Glutamatergic neuron (in vitro differentiated cells): Measurements from ENCODE around the gene FGR. TPM values are rescaled to one million over a fixed set of nuclear protein-coding genes. Genes with fewer than 3 reads are reported as not detected.
A peak's percentile ranks its signal among the peaks of the same experiment; 100 is the strongest.

ENCODE experiments used
- DNase-seq: peaks from one replicate; pipeline ENCODE4 v3.0.0; 2022
- H3K27ac Mint-ChIP-seq: one replicate; pipeline ENCODE4 v1.8.0; 2020; ENCODE audit warnings: mild to moderate bottlenecking, mixed read lengths, inconsistent platforms; ENCODE audit not compliant: unreplicated experiment
- H3K27me3 Mint-ChIP-seq: one replicate; pipeline ENCODE4 v1.8.0; 2020; ENCODE audit warnings: mild to moderate bottlenecking, moderate library complexity, mixed read lengths, inconsistent platforms; ENCODE audit not compliant: unreplicated experiment
- H3K36me3 Mint-ChIP-seq: one replicate; pipeline ENCODE4 v1.8.0; 2020; ENCODE audit warnings: mild to moderate bottlenecking, mixed read lengths, inconsistent platforms; ENCODE audit not compliant: unreplicated experiment
- H3K4me1 Mint-ChIP-seq: one replicate; pipeline ENCODE4 v1.8.0; 2020; ENCODE audit warnings: mild to moderate bottlenecking, low read depth, mixed read lengths, inconsistent platforms; ENCODE audit not compliant: unreplicated experiment
- H3K4me3 Mint-ChIP-seq: one replicate; pipeline ENCODE4 v1.8.0; 2020; ENCODE audit warnings: mild to moderate bottlenecking, mixed read lengths, inconsistent platforms; ENCODE audit not compliant: unreplicated experiment
- H3K9me3 Mint-ChIP-seq: one replicate; pipeline ENCODE4 v1.8.0; 2020; ENCODE audit warnings: mild to moderate bottlenecking, moderate library complexity, mixed read lengths, inconsistent platforms; ENCODE audit not compliant: unreplicated experiment
- total RNA-seq: library from RNA; stranded (reverse); fragmentation: NEBNext Ultra II Directional; extraction: Animal tissue kit (Norgen Biotek cat#: 25700); gene quantifications from one replicate; pipeline ENCODE4 v1.2.1, GENCODE V29; 2021; ENCODE audit not compliant: unreplicated experiment
- TF ChIP-seq, protein P1 (sequence below): fragments of 200-600 bp; sonication (generic); IDR thresholded peaks from one replicate; pipeline ENCODE4 v1.5.0; 2021; ENCODE audit not compliant: partially characterized antibody, unreplicated experiment

Gene FGR
- total RNA-seq, 1 donor from 2014 or later = not detected

DNA sequence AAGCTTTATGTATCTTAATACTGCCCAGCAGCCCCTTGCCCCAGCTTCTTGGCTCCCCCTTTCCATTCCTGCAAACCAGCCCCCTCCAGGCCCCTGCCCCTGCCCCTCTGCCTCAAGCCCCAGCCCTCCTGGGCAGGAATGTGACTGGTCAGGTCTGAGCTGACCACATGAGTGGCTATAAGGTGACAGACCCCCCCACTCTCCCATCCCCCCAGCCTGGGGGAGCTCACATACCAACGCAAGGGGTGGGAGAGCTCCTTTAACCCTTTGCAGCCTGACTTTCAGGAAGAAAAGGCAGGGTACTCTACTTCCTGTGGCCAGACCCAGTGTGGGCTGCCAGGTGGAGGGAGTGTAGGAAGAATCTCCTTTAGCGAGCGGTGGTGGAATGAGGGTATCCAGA, 64.2 kb downstream of the FGR start:
- no peak for DNase-seq
- TF ChIP-seq, protein P1, sequence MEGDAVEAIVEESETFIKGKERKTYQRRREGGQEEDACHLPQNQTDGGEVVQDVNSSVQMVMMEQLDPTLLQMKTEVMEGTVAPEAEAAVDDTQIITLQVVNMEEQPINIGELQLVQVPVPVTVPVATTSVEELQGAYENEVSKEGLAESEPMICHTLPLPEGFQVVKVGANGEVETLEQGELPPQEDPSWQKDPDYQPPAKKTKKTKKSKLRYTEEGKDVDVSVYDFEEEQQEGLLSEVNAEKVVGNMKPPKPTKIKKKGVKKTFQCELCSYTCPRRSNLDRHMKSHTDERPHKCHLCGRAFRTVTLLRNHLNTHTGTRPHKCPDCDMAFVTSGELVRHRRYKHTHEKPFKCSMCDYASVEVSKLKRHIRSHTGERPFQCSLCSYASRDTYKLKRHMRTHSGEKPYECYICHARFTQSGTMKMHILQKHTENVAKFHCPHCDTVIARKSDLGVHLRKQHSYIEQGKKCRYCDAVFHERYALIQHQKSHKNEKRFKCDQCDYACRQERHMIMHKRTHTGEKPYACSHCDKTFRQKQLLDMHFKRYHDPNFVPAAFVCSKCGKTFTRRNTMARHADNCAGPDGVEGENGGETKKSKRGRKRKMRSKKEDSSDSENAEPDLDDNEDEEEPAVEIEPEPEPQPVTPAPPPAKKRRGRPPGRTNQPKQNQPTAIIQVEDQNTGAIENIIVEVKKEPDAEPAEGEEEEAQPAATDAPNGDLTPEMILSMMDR = no peak
- Mint-ChIP-seq H3K4me1 (peaks cover 68% of the 10 kb centered on the region), H3K36me3 (no peaks in the 10 kb centered on the region), H3K27me3 (peaks cover 25% of the 10 kb centered on the region), H3K4me3 (peak overlapping the region; percentile 85), H3K27ac (peak overlapping the region; percentile 67), H3K9me3 (peaks cover 9% of the 10 kb centered on the region)

- DNase-seq = no peak
- TF ChIP-seq, protein P1 = no peak
- Mint-ChIP-seq H3K4me1 (peaks cover 73% of the 10 kb centered on the region), H3K9me3 (peaks cover 9% of the 10 kb centered on the region), H3K4me3 (peak overlapping the region; percentile 81), H3K36me3 (no peaks in the 10 kb centered on the region), H3K27me3 (peaks cover 25% of the 10 kb centered on the region), H3K27ac (peak overlapping the region; percentile 69)
Measured at GRCh38 chr1:27570356-27570755, 64.6 kb downstream of the FGR start.

GRCh38 chr1:27569506-27570291, 65.3 kb downstream of the FGR start:
- H3K27me3 Mint-ChIP-seq = peaks cover 25% of the 10 kb centered on the region
- peak overlapping the region; percentile 68 for H3K4me3 Mint-ChIP-seq
- TF ChIP-seq, protein P1 = no peak
- H3K36me3 Mint-ChIP-seq = no peaks in the 10 kb centered on the region
- no peak for DNase-seq
- peak overlapping the region; percentile 69 for H3K27ac Mint-ChIP-seq
- peaks cover 73% of the 10 kb centered on the region for H3K4me1 Mint-ChIP-seq
- H3K9me3 Mint-ChIP-seq = peaks cover 9% of the 10 kb centered on the region

- peaks cover 22% of the 10 kb centered on the region for H3K27me3 Mint-ChIP-seq
- H3K9me3 Mint-ChIP-seq = peaks cover 10% of the 10 kb centered on the region
- TF ChIP-seq, protein P1 = no peak
- peak overlapping the region; percentile 69 for H3K27ac Mint-ChIP-seq
- H3K36me3 Mint-ChIP-seq = no peaks in the 10 kb centered on the region
- H3K4me3 Mint-ChIP-seq = peak overlapping the region; percentile 68
- DNase-seq = no peak
- H3K4me1 Mint-ChIP-seq = peaks cover 73% of the 10 kb centered on the region
Measured at GRCh38 chr1:27569088-27569460, 65.9 kb downstream of the FGR start.

- Mint-ChIP-seq H3K27ac (peak overlapping the region; percentile 62), H3K36me3 (no peaks in the 10 kb centered on the region), H3K4me1 (peaks cover 73% of the 10 kb centered on the region), H3K27me3 (peaks cover 22% of the 10 kb centered on the region), H3K4me3 (peak overlapping the region; percentile 78), H3K9me3 (peaks cover 5% of the 10 kb centered on the region)
- TF ChIP-seq, protein P1 = peak; percentile 82
- DNase-seq = peak; percentile 81
Measured at GRCh38 chr1:27568300-27569087, 66.5 kb downstream of the FGR start.
